ENCODE results near the gene RASSF10. TPM values are rescaled to one million over a fixed set of nuclear protein-coding genes. Genes with fewer than 3 reads are reported as not detected.

The RASSF10 gene
- total RNA-seq, 1 experiment from 2014 or later, result 2.4 TPM

GRCh38 chr11:12981676-12982522 lies 27.2 kb upstream of the RASSF10 start:
- Histone ChIP-seq H4K20me1 (ENCODE audit: control insufficient read depth, insufficient read depth, insufficient read length) (no peaks in the 10 kb centered on the region), H3K23me2 (ENCODE audit: insufficient read length, low read depth, low read length, poor library complexity, severe bottlenecking) (no peaks in the 10 kb centered on the region), H2BK120ac (ENCODE audit: low read depth, low read length, poor library complexity, severe bottlenecking) (no peak overlapping the region), H4K5ac (ENCODE audit: insufficient read length, low read depth, low read length) (no peak overlapping the region), H3K9ac (ENCODE audit: extremely low read depth, insufficient read length, low read length) (no peak overlapping the region), H3K27me3 (ENCODE audit: insufficient read depth, low read length) (no peaks in the 10 kb centered on the region), H3K14ac (ENCODE audit: insufficient read depth, low read length) (no peak overlapping the region), H3K9me3 (ENCODE audit: control insufficient read depth, low read depth, low read length) (no peaks in the 10 kb centered on the region), H3K56ac (ENCODE audit: insufficient read length, low read depth, low read length) (no peak overlapping the region), H2AK5ac (ENCODE audit: insufficient read length, low read length) (no peak overlapping the region), H3K4ac (ENCODE audit: low read depth, low read length) (no peak overlapping the region), H4K8ac (replicated peaks; ENCODE audit: insufficient read length, low read depth, low read length) (no peak overlapping the region), H3K79me2 (ENCODE audit: insufficient read depth, low read length) (no peaks in the 10 kb centered on the region), H2BK12ac (ENCODE audit: insufficient read length, low read depth, low read length) (no peak overlapping the region), H3K4me2 (ENCODE audit: insufficient read depth, insufficient read length, low read length) (no peak overlapping the region), H2BK5ac (ENCODE audit: insufficient read length, low read length) (no peak overlapping the region), H3K4me1 (ENCODE audit: insufficient read depth, low read length) (no peaks in the 10 kb centered on the region), H3K23ac (ENCODE audit: insufficient read length, low read depth, low read length) (no peak overlapping the region), H2BK20ac (ENCODE audit: low read depth, low read length, poor library complexity, severe bottlenecking) (no peak overlapping the region), H2BK15ac (ENCODE audit: low read depth, low read length) (no peak overlapping the region), H3K79me1 (ENCODE audit: insufficient read depth, low read depth, low read length, poor library complexity, severe bottlenecking) (no peaks in the 10 kb centered on the region), H3T11ph (ENCODE audit: low read length) (no peak overlapping the region), H4K91ac (ENCODE audit: insufficient read length, low read depth, low read length) (no peak overlapping the region), H3K18ac (ENCODE audit: insufficient read length, low read depth, low read length) (no peak overlapping the region), H2AFZ (ENCODE audit: low read length) (no peak overlapping the region), H3K27ac (ENCODE audit: insufficient read length, low read depth, low read length) (no peak overlapping the region)
- no peak for DNase-seq
- Mint-ChIP-seq H3K36me3 (ENCODE audit: insufficient read depth in 1 of 3, low read depth in 3 of 3) (no peaks in the 10 kb centered on the region), H3K9me3 (no peaks in the 10 kb centered on the region; a peak in 1 of 5 replicates), H3K27ac (no peak overlapping the region), H3K4me3 (no peak overlapping the region), H3K27me3 (ENCODE audit: low read depth) (peaks cover 10% of the 10 kb centered on the region), H3K4me1 (peaks cover 14% of the 10 kb centered on the region in 2 experiments)
- no CpG with 5 or more reads among the region's 3 CpGs for WGBS (ENCODE audit: extremely low coverage, insufficient read length, low lambda C conversion rate)
- no peak for TF ChIP-seq CTCF (conservative IDR thresholded peaks at IDR 0.05)

All from H9 (cell line).